GM23338 (cell line): ENCODE results near the gene RETSAT.

Source experiments
- EZH2phosphoT487 ChIP-seq: fragments of 200-600 bp; sonication (generic); IDR thresholded peaks from one replicate; pipeline ENCODE4 v1.8.1; 2018; ENCODE audit warnings: antibody characterized with exemption; ENCODE audit not compliant: unreplicated experiment
- JUNB ChIP-seq: IDR thresholded peaks from one replicate; pipeline ENCODE4 v1.6.1; 2016; ENCODE audit warnings: antibody characterized with exemption; ENCODE audit not compliant: unreplicated experiment
- TF ChIP-seq, protein P1 (sequence below): IDR thresholded peaks from one replicate; pipeline ENCODE4 v1.6.1; 2018; ENCODE audit warnings: antibody characterized with exemption; ENCODE audit not compliant: unreplicated experiment
- TF ChIP-seq, protein P2 (sequence below), 2 experiments: fragments of 200-600 bp in 1 of 2; sonication (generic) in 1 of 2; conservative IDR thresholded peaks; 2 replicates each; pipeline versions ENCODE4 v1.5.1 to v1.6.1; 2016 to 2017; ENCODE audit warnings: antibody characterized with exemption in 2 of 2, low read depth in 2 of 2, mild to moderate bottlenecking in 2 of 2, moderate library complexity in 1 of 2

DNA sequence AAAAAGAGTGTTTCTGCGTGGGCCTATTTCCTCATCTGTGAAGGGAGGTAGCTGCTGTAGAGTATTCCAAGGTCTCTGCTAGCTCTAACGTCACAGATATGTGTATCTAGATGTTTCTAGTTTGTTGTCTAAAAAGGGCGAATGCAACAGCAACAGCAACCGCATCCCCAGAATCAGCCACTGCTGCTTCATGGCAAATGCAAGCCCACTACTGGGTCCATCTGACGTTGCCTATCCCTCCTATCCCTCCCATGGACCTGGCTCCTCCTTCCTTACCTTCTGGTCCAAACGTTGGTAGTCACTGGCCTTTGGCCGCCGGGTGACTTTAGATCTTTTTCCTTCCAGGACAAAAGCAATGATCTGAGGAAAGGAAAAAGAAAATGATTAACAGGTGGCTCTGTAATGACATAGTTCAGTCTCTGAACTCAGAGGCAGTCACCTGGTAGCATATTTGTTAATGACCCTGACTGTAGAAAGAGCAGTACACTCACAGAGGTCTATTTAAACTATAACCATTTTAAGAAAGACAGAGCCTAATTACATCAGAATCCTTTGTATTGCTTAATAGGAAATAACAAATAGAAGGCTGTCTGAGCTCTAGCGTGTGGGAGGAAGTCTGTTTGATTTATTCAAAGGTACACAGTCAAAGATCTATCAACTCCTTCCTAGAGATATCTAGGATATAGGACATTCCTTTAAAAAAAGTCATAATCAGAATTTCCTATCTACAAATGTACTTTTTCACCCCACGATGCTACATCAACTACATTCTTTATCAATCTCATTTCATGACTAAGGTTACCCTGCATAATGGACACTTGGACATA lies 29.5 kb downstream of the RETSAT start:
- TF ChIP-seq, protein P1, sequence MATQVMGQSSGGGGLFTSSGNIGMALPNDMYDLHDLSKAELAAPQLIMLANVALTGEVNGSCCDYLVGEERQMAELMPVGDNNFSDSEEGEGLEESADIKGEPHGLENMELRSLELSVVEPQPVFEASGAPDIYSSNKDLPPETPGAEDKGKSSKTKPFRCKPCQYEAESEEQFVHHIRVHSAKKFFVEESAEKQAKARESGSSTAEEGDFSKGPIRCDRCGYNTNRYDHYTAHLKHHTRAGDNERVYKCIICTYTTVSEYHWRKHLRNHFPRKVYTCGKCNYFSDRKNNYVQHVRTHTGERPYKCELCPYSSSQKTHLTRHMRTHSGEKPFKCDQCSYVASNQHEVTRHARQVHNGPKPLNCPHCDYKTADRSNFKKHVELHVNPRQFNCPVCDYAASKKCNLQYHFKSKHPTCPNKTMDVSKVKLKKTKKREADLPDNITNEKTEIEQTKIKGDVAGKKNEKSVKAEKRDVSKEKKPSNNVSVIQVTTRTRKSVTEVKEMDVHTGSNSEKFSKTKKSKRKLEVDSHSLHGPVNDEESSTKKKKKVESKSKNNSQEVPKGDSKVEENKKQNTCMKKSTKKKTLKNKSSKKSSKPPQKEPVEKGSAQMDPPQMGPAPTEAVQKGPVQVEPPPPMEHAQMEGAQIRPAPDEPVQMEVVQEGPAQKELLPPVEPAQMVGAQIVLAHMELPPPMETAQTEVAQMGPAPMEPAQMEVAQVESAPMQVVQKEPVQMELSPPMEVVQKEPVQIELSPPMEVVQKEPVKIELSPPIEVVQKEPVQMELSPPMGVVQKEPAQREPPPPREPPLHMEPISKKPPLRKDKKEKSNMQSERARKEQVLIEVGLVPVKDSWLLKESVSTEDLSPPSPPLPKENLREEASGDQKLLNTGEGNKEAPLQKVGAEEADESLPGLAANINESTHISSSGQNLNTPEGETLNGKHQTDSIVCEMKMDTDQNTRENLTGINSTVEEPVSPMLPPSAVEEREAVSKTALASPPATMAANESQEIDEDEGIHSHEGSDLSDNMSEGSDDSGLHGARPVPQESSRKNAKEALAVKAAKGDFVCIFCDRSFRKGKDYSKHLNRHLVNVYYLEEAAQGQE = no peak
- TF ChIP-seq JUNB (no peak), EZH2phosphoT487 (no peak)
- TF ChIP-seq, protein P2, sequence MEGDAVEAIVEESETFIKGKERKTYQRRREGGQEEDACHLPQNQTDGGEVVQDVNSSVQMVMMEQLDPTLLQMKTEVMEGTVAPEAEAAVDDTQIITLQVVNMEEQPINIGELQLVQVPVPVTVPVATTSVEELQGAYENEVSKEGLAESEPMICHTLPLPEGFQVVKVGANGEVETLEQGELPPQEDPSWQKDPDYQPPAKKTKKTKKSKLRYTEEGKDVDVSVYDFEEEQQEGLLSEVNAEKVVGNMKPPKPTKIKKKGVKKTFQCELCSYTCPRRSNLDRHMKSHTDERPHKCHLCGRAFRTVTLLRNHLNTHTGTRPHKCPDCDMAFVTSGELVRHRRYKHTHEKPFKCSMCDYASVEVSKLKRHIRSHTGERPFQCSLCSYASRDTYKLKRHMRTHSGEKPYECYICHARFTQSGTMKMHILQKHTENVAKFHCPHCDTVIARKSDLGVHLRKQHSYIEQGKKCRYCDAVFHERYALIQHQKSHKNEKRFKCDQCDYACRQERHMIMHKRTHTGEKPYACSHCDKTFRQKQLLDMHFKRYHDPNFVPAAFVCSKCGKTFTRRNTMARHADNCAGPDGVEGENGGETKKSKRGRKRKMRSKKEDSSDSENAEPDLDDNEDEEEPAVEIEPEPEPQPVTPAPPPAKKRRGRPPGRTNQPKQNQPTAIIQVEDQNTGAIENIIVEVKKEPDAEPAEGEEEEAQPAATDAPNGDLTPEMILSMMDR (conservative IDR thresholded peaks at IDR 0.05; ENCODE audit: low read depth in 2 of 2) = no peak
